Stimulated activated naive CD4-positive, alpha-beta T cell treated with Interleukin-2 at 50 U/mL for 16 hours (primary cell): Measurements from ENCODE around the gene CARS1.

Source experiments
- DNase-seq: peaks from one replicate; lab custom pipeline; 2025; lab: John Stamatoyannopoulos, UW

Gene CARS1

DNA sequence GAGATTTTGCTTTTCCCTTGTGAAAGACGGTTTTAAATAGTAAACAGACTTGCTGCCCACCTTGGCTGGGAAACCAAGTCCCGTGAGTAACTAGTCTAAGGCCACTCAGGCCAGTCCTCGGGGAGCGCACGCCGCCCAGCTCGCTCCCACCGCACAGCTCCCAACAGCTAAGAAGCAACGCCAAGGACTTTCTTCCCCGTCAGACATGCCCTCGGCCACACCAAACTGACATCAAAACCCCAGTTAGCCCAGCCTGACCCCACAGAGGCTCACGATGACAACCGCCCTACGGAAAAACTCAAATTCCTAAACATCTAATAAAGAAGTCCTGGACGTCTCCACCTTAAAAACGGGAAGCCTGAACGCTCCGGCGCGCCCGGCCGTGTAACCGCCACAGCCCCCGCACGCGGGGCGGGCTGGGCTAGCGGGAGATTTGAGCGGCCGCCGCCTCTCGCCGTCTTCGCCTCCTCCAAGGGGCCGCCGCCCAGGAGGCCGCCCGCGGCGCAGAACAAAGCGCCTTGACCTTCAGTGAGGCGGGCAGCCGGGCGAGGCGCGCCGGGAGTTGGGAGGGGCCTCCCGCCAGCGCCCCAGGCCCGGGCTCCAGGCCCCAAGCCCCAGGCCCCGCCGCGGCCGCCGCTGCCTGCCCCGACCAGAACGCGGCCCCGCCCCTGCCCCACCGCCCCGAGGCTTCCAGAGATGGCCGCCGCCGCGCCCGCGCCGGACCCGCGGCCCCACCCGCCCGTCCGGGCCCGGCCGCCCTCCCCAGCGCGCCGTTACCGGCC, 65.6 kb downstream of the CARS1 start:
- DNase-seq = peak; percentile 56

DNA sequence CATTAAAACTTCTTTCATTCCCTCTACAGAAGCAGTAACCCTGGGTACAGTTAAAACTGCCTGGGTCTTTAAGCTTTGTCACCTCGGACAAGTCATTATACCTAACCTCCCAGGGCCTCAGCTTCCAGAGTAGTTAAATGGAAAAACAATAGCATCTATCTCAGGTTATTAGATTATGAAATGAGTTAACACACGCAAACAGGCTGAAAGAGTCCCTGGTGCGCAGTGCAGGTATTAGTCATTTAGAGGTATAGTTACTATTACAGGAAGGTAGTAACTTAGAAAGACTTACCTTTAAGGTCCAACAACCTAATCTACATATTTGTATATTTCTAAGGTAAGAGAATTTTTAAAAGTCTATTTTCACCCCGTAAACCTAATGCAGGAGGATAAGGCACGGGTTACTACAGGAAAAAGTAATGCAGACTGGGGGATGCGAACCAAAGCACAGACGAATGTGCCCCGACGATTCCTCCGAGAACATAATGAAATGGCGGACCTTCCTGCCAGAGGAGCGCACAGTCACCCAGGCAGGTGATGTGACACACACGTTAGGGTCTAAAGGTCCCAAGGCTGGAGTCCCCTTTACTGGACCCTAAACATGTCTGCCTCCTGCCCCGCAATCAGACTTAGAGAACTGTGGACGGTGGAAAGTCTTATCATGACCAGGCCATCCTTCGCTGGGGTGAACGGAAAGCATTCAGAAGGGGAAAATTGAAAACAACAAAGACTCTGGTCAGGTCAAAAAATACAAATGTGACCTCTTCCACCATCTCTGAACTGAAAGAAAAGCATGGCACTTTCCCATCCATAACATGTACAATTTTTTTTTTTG, 66.4 kb downstream of the CARS1 start:
- DNase-seq = peak; percentile 55

DNA sequence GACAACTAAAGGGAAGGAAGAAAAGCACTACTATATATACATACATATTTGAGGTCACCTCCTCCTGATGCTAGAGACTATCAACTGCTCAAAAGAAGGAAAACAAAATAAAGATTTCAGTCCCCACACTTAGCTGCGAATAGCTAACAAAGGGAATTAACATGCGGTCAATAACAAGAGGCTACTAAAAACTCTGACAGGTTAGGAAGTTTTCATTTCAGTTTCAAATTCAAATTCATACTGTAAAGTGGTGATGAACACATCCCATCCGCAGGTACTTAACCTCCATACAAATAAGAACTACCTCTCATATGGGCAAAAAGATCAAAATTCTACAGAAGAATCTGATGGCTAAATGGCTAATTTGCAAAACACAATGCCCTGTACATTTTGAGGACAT, 67.7 kb downstream of the CARS1 start:
- no peak for DNase-seq

DNA sequence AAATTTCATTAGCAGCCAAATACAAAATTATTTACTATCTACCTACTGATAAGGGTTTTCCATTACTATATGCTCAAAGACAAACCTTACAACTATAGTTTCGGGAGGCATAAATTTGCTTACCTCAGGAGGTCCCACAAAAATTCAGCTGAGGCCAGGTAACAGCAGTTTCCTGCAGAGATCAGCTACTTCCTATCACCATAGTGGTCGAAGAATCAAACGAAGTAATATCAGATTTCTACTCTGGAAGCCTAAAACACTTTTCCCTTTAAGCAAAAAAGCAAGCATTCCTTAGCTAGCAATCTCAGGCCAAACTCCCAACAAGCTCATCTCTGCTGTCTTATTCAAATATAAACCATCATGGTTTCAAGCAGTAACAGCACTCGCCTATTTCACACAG, 68.2 kb downstream of the CARS1 start:
- no peak for DNase-seq

DNA sequence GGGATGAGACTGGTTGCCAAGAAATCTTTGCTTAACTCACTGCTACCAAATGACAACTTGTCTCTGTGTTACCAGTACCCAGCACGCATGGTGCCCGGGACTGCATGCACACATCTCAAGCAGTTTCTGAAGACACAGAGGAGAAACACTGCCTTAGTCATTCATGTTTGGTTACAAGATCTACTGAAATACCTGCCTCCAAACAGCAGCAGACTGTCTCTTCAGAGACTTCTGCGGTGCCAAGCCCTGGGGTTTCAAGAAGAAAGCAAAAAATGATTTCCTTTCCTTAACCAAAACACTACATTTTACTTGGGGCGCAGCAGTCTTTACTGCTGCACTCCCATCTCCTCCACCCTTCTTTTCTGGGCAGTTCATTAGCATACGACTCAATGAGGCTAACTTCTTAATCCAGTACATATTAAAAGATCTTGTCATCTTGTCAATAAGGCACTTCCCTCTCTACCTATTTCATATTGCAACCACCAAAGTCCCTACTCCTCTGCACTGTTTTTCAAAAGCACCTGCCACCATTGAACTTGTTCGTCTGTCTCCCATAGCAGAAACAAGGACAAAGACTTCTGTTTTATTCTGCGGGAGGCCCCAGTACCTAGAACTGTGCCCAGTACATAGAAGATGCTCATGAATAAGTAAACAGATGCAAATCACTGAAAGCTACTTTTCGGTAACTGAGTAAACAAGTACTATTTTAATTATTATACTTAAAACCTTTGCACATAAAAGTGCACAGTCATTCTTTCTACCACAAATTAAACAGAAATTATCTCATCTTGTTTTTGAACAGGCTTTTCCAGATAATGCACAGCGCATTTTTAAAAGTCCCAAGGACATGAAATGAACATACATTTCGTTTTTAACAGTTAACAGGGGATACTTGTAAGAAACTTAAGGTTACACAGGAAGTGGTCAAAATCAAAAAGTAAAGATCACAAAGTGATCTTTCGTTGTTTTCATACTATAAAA, 69.1 kb downstream of the CARS1 start:
- DNase-seq = peak; percentile 50

DNA sequence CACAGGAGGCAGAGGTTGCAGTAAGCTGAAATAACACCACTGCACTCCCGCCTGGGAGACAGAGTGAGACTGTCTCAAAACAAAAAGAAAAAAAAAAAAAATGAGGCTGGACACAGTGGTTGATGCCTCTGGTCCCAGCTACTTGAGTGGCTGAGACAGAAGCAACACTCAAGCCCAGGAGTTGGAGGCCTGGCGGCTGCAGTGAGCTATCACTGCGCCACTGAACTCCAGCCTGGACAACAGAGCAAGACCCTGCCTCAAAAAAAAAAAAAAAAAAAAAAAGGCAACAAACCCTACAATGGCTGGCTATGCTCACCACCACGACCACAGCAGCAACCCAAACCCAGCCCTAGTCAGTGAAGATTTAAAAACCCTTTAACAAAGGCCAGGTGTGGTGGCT, 73.3 kb downstream of the CARS1 start:
- DNase-seq = no peak

DNA sequence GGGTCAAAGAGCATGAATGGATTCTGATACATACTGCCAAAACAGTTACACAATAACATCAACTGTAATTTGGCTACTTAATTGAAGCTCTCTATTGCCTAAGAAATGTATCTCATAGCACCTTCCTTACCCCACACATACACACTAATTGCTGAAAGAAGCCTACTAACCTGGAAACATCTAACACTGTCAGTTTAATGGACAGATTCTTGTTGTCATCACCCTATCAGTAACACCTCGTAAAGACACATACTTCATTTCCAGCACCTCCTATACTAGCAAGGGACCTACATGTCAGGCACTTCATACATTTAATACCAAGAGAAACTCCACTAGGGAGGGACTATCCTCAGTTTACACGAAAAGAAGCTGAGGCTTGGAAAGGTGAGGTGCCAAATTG, 75.0 kb downstream of the CARS1 start:
- DNase-seq = no peak

DNA sequence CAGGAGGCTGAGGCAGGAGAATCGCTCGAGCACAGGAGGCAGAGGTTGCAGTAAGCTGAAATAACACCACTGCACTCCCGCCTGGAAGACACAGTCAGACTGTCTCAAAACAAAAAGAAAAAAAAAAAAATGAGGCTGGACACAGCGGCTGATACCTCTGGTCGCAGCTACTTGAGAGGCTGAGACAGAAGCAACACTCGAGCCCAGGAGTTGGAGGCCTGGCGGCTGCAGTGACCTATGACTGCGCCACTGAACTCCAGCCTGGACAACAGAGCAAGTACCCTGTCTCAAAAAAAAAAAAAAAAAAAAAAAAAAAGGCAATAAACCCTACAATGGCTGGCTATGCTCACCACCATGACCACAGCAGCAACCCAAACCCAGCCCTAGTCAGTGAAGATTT, 76.1 kb downstream of the CARS1 start:
- DNase-seq = no peak

DNA sequence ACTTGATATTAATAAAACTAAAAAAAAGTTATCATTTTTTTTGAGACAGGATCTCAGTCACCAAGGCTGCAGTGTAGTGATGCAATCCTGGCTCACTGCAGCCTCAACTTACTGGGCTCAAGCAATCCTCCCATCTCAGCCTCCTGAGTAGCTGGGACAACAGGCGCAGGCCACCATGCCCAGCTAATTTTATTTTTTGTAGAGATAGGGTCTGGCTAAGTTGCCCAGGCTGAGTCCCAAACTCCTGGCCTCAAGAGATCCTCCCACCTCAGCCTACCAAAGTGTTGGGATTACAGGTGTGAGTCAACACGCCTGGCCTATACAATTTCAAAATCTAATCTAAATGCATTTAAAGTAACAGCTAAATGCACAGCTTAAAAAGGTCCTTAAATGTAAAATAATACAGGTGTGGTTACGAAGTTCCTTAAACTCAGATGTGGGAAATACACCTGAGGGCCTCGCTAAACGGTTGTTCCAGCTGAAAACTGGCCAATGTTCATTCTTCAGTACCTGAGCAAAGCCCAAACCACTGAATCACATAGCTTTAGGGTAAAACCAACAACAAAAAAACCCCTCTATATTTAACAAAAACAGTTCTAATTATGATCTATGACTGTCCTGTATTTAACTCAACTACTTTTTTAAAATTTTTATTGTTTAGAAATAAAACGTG, 76.9 kb downstream of the CARS1 start:
- DNase-seq = no peak

DNA sequence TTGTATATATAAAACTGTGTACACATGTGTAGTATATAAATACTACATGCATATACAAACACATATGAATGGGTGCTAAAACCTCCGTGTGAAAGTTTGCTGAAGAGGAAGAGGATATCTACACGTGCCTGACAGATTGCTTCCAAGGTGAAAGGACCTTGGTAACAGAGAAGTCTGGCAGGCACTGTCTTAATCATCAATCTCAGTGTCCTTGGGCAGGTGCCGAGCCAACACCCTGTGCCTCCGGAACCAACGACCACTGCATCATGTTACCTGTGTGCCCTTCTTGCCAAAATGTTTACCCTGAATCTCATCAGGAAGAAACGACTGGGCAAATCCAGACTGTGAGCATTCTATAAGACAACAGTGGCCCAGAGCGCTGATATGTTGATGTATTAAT, 80.1 kb downstream of the CARS1 start:
- no peak for DNase-seq

DNA sequence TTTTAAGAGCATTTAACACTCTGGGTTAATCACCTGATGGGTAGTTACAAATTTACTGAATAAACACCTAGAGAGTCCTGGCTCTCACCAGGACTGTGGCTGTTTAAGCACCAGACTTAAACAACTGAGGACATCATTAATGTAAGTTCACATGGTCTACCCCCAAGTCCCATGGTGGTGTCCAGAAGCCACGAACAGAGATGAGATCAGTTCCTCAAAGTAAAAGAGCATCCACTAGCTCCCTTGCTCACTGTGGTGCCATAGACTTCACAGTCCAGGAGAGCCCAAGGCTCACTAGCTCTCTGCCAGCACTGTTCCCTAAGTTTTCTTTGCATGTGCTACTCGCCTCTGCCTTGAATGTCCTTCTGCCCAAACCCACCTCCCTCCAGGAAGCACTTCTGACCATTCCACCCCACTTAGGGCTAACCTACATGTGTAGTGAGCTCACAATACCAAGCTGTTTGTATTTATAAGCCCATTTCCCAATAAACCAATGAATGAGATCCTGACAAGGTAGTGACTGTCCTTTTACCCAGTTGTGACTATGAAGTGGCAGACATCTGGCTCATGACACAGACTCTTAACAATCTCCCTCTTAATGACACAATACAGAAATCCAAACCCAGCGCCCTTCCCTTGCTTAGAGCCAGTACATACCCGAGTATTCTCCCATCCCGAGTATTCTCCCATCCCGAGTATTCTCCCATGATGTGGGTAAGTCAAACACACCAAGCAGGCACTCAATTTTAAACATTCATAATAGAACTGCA, 80.7 kb downstream of the CARS1 start:
- no peak for DNase-seq

DNA sequence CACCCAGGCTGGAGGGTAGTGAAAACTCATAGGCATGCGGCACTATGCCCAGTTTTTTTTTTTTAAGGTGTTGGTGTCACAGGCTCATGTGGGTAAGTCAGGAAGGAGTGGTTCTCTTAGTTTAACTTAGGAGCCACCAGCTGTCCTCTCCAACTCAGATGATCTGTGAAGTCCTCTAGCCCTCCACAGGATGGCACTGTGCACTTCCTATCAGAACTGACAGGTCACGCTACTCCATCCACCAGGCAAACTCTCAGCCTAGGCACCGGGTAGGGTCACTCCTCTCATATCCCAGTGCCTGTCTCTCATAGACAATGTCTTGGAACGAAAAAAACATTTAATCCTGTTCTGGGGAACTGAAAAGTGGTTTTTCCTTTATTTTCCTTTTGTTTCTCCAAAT, 81.6 kb downstream of the CARS1 start:
- peak; percentile 9 for DNase-seq

DNA sequence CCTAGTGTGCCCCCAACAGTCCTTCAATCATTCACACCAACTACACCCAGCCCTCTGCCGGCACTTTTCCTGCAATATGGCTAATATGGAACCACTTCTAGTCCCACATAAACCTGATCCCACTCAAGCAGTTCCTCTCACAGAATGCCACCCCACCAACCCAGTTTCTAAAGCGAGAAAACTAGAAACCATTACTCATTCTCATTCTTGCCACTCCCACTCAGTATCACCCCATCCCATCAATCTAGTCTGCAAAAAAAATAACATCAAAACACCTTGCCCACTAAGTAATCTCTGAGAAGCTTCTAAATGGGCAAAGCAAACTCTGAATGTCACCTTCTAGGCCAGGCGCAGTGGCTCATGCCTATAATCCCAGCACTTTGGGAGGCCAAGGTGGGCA, 83.0 kb downstream of the CARS1 start:
- no peak for DNase-seq

DNA sequence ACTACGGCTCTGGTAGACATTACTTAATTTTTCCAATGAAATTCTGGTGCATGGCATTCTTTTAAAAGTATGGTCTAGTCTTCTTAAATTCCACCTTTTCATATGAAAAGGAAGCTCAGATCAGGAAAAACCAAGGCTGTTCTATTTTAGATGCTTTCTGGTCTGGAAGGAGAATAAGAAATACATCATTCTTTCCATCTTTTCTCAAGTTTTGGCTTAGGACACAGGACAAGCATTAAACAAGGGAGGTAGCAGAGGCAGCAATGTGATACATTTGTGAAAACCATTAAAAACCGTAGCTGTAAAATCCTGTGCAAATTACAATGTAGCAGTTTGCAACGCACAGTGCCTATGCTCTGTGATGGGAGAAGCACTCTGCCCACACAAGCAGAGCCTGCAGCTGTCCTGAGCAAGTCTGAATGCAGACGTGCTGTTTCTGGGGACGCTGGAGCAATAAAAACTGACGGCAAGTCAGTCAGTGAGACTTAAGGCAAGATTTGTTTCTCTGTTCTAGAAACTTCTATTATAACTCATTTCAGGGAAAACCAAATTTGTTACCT, 88.8 kb downstream of the CARS1 start:
- DNase-seq = no peak

DNA sequence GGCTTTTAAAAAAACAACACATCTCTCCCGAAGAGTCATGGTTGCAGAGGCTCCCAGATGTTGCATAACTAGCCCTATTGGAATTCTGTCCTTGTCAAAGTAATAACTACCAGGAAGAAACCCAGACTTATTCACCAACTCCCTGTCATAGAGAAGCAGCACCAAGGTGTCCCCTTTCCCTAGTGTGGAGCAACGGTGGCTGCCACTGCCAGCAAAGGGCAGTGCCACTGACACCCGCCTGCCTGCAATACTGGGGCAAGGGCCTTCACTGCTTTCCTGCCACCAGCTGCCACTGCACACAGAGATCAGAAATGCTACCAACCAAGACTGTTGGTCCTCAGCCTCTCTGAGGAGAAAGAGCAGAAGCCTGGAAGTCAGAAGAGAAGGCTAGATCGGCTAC, 92.4 kb downstream of the CARS1 start:
- no peak for DNase-seq

DNA sequence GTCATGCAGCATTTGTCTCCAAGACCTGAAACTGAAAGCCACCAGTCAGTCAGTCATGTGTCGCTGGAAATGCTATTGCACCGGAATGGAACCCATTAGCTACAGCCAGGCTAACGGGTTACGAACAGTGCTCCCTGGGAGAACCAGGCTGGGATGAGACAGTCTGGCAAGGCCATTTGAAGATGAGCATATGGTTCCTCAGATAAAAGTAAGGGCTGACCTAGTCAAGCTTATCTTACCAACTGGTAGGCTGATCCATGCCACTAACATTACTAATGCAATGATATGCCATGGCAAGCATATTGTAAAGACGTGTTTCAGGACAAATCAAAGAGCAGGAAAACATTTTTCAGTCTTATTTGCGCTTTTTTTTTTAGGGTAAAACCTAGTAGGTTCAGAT, 93.5 kb downstream of the CARS1 start:
- no peak for DNase-seq

DNA sequence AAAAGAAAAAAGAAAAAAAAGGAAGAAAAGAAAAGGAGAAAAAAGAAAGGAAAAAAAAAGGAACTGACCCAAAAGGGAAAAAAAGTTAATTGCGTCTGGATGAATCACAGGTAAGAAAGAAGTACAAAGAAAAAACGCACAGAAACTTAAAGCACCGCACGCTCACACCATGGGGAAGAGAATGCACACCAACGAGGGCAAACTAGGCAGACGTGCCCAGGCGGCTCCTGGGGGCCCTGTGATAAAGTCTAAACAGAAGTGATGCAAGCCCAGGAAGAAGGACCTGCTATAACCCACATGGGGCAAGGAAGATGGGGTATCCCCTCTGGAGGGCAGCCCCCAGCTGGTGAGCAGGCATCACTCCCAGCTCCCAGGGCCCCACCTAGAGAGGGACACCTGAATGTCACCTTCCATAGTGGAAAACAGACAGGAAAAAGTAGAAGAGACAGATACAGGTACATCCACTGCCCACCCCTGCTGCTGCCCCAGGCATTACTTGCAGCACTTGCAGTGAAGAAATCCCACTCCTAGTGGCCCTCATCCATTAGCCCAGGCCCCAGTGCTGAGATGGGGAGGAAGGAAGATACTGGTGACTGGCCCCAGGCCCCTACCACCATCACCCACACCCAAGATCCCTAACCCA, 94.0 kb downstream of the CARS1 start:
- no peak for DNase-seq

DNA sequence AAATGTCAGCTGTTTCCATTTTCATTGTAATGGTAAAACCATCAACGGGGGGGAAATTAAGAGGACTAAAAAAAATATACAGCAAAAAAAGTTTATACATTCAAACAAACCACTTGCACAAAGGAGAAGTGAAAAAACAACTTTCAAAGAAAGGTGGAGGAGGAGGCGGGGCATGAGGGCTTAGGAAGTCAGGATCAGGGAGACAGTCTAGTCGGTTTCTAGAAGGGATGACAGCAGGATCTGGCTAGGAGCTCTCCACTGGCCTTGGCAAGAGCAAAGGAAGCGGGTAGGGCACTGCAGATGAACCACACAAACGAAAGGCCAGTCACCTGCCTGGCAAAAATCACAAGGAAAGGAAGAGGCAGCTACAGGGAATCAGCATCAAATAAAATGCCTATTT, 96.1 kb downstream of the CARS1 start:
- no peak for DNase-seq

DNA sequence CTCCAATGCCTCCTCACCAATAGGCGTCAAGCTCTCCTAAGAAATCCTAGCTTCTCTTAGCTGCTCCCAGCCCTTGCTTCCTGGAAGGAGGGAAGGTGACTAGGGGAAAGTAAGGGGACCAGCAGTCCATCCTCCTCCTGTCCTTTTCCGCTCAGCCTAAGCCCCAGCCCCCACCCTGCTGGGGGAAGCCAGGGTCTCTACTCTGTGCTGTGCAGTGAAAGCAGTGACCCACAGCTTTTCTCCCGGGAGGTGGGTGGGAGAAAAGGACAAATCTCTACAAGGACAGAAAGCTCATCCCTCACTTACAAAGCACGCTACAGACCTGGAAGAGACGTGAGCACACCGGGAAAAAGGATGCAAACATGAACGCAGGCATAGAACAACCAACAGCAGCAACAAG, 97.1 kb downstream of the CARS1 start:
- DNase-seq = no peak

DNA sequence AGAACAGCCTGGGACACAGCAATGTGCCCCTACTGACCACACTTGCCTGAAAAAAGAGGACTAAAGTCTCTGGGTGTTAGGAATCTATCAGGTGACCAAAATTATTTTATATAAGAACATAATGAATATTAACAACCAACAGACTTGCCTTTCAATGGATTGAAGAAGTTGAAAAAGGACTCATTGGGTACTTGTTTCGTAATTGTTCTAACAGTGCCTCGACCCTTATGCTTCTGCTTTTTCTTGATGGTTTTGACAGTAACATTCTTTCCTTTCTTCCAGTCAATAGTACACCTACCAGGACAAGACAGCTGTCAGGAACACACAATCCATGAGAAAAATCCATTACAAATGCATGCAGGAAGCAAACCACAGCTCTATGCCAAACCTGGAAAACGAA, 99.0 kb downstream of the CARS1 start:
- no peak for DNase-seq
